HPDE6-E6E7 (cell line): ENCODE measurements around the gene CCDC120.

Experiments used
- DNase-seq: peaks from one replicate; pipeline ENCODE4 v3.0.0; 2011; ENCODE audit warnings: missing footprints; ENCODE audit errors: extremely low spot score

The CCDC120 gene

GRCh38 chrX:49101629-49101984 is 42.8 kb downstream of the CCDC120 start:
- DNase-seq, result no peak

DNA sequence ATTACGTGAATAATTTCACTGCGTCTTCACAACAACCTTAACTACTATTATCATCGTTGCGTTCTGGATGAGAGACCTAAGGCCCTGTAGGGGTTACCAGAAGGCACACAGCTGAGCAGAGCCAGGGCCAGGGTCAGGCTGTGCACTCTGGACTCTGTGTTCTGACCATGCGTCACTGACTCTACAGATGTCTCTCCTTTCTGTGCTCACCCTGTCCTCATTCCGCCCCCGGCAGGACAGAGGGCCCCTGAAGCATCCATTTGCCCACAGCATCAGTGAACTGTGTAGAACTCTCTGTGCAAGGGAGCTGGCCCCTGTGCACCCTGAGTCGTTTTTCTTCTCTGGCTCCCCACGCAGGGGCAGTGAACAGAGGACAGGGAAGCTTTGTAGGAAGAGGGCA is 43.4 kb downstream of the CCDC120 start:
- DNase-seq, result no peak

DNA sequence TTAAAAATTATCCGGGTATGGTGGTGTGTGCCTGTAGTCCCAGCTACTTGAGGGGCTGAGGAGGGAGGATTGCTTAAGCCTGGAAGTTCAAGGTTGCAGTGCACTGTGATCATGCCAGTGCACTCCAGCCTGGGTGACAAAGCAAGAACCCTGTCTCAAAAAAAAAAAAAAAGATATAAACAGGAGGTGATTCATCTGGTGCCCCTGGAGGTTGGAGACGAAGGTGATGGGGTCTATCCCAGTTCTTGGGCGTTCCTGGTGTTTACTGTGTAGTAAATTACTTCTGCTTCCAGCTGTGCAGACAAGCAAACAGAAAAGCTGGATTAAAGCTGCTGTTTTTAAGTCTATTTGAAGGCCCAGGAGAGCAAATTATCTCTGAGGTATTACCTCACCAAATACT is 44.8 kb downstream of the CCDC120 start:
- no peak for DNase-seq

GRCh38 chrX:49106296-49106695 is 47.5 kb downstream of the CCDC120 start:
- DNase-seq, result no peak

- DNase-seq, result no peak
Observed at GRCh38 chrX:49106930-49107329, 48.1 kb downstream of the CCDC120 start.

GRCh38 chrX:49108641-49109040 is 49.8 kb downstream of the CCDC120 start:
- DNase-seq, result no peak

GRCh38 chrX:49110417-49110816 is 51.6 kb downstream of the CCDC120 start:
- no peak for DNase-seq

GRCh38 chrX:49111791-49112190 is 53.0 kb downstream of the CCDC120 start:
- no peak for DNase-seq

- DNase-seq, result no peak
Observed at GRCh38 chrX:49116076-49116475, 57.3 kb downstream of the CCDC120 start.

GRCh38 chrX:49116716-49117115 is 57.9 kb downstream of the CCDC120 start:
- DNase-seq, result no peak

GRCh38 chrX:49117581-49117980 is 58.8 kb downstream of the CCDC120 start:
- DNase-seq, result no peak
